Tibial nerve (tissue), 4 donors: ENCODE measurements around the gene FOXK1. TPM values are rescaled to one million over a fixed set of nuclear protein-coding genes. Genes with fewer than 3 reads are reported as not detected.

Source experiments
- DNase-seq, 2 donors: peaks; one replicate each; pipeline ENCODE4 v3.0.0-alpha.2; 2019; ENCODE audit warnings: low spot score in 2 of 2
- H3K27ac ChIP-seq, 4 donors: fragments of 200-600 bp; sonication (generic) in 3 of 4; one replicate each; pipeline ENCODE4 v1.5.1; 2017 to 2019; ENCODE audit warnings: mild to moderate bottlenecking in 1 of 4
- H3K27me3 ChIP-seq, 2 donors: fragments of 200-600 bp; sonication (generic) in 1 of 2; one replicate each; pipeline versions ENCODE4 v1.5.1 to v1.6.0; 2017 to 2019
- H3K36me3 ChIP-seq, 3 donors: fragments of 200-600 bp; sonication (generic); one replicate each; pipeline ENCODE4 v1.5.1; 2018 to 2019
- H3K4me1 ChIP-seq, 4 donors: fragments of 200-600 bp; sonication (generic) in 3 of 4; one replicate each; pipeline ENCODE4 v1.5.1; 2017 to 2019
- H3K4me3 ChIP-seq, 4 donors: fragments of 200-600 bp; sonication (generic) in 3 of 4; one replicate each; pipeline ENCODE4 v1.5.1; 2017 to 2019; ENCODE audit warnings: mild to moderate bottlenecking in 1 of 4, moderate library complexity in 1 of 4
- H3K9me3 ChIP-seq, 4 donors: fragments of 200-600 bp; sonication (generic) in 3 of 4; one replicate each; pipeline ENCODE4 v1.5.1; 2017 to 2019
- EP300 ChIP-seq, 2 donors: sonication (generic); formaldehyde crosslinking; IDR thresholded peaks; one replicate each; pipeline ENCODE4 v1.6.1; 2017; ENCODE audit warnings: antibody characterized with exemption in 2 of 2, mild to moderate bottlenecking in 1 of 2
- POLR2A ChIP-seq, 2 donors: fragments of 450-650 bp; IDR thresholded peaks; one replicate each; pipeline ENCODE4 v1.6.1; 2017; ENCODE audit warnings: antibody characterized with exemption in 2 of 2, mild to moderate bottlenecking in 2 of 2, moderate library complexity in 2 of 2
- WGBS, 2 donors: methylation state at CpG; one replicate each; pipeline ENCODE4 v1.1.5; 2018; 5-methylcytosine and 5-hydroxymethylcytosine counted together
- total RNA-seq, 4 donors: library from RNA; depleted of rRNA; stranded (reverse); fragments of >200 nt; gene quantifications; one replicate each; pipeline ENCODE4 v1.1.0, GENCODE V29; 2016
- TF ChIP-seq, protein P1 (sequence below), 5 experiments: fragments of 200-600 bp in 3 of 5; fragments of 450-650 bp in 2 of 5; sonication (generic) in 3 of 5; IDR thresholded peaks; one replicate each; pipeline ENCODE4 v1.5.1; 2016 to 2019; ENCODE audit warnings: antibody characterized with exemption in 5 of 5, mild to moderate bottlenecking in 3 of 5, moderate library complexity in 2 of 5

The FOXK1 gene
- total RNA-seq, 4 donors from 2014 or later = 24.5 to 47.3 (median 26.4) TPM

- no peak overlapping the region for H3K27ac ChIP-seq
- no peaks in the 10 kb centered on the region for H3K9me3 ChIP-seq
- DNase-seq = no peak
- WGBS, 2 donors = 88 to 94% methylated on average over 30 to 36 of the region's 36 CpGs
- peaks cover 5 to 81% (median 27%) of the 10 kb centered on the region in 3 donors for H3K36me3 ChIP-seq
- H3K4me3 ChIP-seq = no peak overlapping the region
- TF ChIP-seq POLR2A (IDR thresholded peaks at IDR 0.05) = no peak
- no peak for TF ChIP-seq EP300 (IDR thresholded peaks at IDR 0.05)
- TF ChIP-seq, protein P1, sequence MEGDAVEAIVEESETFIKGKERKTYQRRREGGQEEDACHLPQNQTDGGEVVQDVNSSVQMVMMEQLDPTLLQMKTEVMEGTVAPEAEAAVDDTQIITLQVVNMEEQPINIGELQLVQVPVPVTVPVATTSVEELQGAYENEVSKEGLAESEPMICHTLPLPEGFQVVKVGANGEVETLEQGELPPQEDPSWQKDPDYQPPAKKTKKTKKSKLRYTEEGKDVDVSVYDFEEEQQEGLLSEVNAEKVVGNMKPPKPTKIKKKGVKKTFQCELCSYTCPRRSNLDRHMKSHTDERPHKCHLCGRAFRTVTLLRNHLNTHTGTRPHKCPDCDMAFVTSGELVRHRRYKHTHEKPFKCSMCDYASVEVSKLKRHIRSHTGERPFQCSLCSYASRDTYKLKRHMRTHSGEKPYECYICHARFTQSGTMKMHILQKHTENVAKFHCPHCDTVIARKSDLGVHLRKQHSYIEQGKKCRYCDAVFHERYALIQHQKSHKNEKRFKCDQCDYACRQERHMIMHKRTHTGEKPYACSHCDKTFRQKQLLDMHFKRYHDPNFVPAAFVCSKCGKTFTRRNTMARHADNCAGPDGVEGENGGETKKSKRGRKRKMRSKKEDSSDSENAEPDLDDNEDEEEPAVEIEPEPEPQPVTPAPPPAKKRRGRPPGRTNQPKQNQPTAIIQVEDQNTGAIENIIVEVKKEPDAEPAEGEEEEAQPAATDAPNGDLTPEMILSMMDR (IDR thresholded peaks at IDR 0.05) = no peak
- H3K4me1 ChIP-seq = peaks cover 0 to 9% (median 0%) of the 10 kb centered on the region in 4 donors
- H3K27me3 ChIP-seq = no peaks in the 10 kb centered on the region
These were observed 100.5 kb downstream of the FOXK1 start for GRCh38 chr7:4782333-4783291.

GRCh38 chr7:4783292-4783652 lies 101.2 kb downstream of the FOXK1 start:
- DNase-seq = no peak
- WGBS, 2 donors = 81 to 87% methylated on average over 12 to 14 of the region's 16 CpGs
- no peak overlapping the region for H3K27ac ChIP-seq
- no peaks in the 10 kb centered on the region for H3K27me3 ChIP-seq
- TF ChIP-seq EP300 (IDR thresholded peaks at IDR 0.05) (no peak), POLR2A (IDR thresholded peaks at IDR 0.05) (no peak)
- TF ChIP-seq, protein P1 (IDR thresholded peaks at IDR 0.05) = no peak
- H3K4me1 ChIP-seq = peaks cover 0 to 2% (median 0%) of the 10 kb centered on the region in 4 donors
- H3K36me3 ChIP-seq = peaks cover 5 to 81% (median 34%) of the 10 kb centered on the region in 3 donors
- no peaks in the 10 kb centered on the region for H3K9me3 ChIP-seq
- H3K4me3 ChIP-seq = no peak overlapping the region

DNA sequence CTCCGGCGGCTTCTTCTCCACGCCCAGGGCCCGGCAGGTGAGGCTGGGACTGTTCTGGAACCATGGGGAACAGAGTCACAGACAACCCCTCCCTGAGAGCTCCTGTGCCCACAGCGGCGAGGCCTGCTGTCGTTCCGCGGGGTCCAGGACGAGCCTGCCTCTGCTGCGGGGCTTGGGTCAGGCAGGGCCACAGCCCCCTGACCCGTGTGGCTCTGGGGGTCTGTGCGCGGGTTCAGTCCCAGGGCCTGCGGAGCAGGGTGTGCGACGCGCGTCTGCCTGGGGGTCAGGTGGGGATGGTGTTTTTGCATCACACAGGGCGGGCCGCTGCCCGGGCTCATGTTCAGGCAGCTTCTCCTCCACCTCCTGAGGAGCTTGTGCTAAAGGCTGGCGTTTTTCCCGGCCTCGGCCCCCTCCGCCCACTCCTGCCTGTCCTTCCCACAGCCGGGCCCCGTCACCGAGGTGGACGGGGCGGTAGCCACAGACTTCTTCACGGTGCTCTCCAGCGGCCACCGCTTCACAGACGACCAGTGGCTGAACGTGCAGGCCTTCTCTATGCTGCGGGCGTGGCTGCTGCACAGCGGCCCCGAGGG lies 101.8 kb downstream of the FOXK1 start:
- 86% methylated on average over 26 to 35 of the region's 40 CpGs for WGBS, 2 donors
- Histone ChIP-seq H3K36me3 (peaks cover 5 to 87% (median 39%) of the 10 kb centered on the region in 3 donors), H3K9me3 (no peaks in the 10 kb centered on the region), H3K27ac (no peak overlapping the region), H3K27me3 (no peaks in the 10 kb centered on the region), H3K4me1 (no peaks in the 10 kb centered on the region), H3K4me3 (no peak overlapping the region)
- no peak for DNase-seq
- TF ChIP-seq, protein P1 (IDR thresholded peaks at IDR 0.05) = no peak
- TF ChIP-seq POLR2A (IDR thresholded peaks at IDR 0.05) (no peak), EP300 (IDR thresholded peaks at IDR 0.05) (no peak)

DNA sequence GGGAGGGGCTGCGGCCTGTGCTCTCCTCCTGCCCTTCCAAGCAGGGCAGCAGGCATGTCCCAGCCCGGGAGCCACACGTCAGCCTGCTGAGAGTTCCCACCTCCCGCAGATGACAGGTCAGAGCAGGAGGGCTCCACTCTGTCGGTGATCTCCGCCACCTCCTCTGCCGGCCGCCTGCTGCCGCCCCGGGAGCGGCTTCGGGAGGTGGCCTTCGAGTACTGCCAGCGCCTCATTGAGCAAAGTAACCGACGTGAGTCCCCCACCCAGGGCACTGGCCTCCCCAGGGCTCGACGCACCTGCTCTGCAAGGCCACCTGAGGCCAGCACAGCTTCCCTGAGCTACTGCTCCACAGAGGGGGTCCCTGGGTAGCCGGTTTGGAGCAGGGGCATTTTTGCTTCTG lies 102.7 kb downstream of the FOXK1 start:
- H3K27ac ChIP-seq = no peak overlapping the region
- no peak for DNase-seq
- no peaks in the 10 kb centered on the region for H3K27me3 ChIP-seq
- no peaks in the 10 kb centered on the region for H3K9me3 ChIP-seq
- H3K4me3 ChIP-seq = no peak overlapping the region
- H3K36me3 ChIP-seq = peaks cover 5 to 96% (median 39%) of the 10 kb centered on the region in 3 donors
- 81 to 88% methylated on average over 15 to 18 of the region's 19 CpGs for WGBS, 2 donors
- TF ChIP-seq, protein P1 (IDR thresholded peaks at IDR 0.05) = no peak
- no peak for TF ChIP-seq POLR2A (IDR thresholded peaks at IDR 0.05)
- no peak for TF ChIP-seq EP300 (IDR thresholded peaks at IDR 0.05)
- no peaks in the 10 kb centered on the region for H3K4me1 ChIP-seq

GRCh38 chr7:4785371-4785770 lies 103.3 kb downstream of the FOXK1 start:
- DNase-seq = no peak
- Histone ChIP-seq H3K36me3 (peaks cover 5 to 100% (median 39%) of the 10 kb centered on the region in 3 donors), H3K4me1 (no peaks in the 10 kb centered on the region), H3K9me3 (no peaks in the 10 kb centered on the region), H3K27ac (no peak overlapping the region), H3K27me3 (no peaks in the 10 kb centered on the region), H3K4me3 (no peak overlapping the region)
- 89 to 91% methylated on average over 12 to 20 of the region's 20 CpGs for WGBS, 2 donors
- TF ChIP-seq POLR2A (IDR thresholded peaks at IDR 0.05) = no peak
- TF ChIP-seq EP300 (IDR thresholded peaks at IDR 0.05) = no peak
- TF ChIP-seq, protein P1 (IDR thresholded peaks at IDR 0.05) = no peak
